Measurements from ENCODE around the gene MAST4. TPM values are rescaled to one million over a fixed set of nuclear protein-coding genes. Genes with fewer than 3 reads are reported as not detected.

MAST4 gene
- polyA plus RNA-seq, 1 donor (not counting 4 experiments of a cell fraction or from before 2014, with no cell fraction given), result 19.8 TPM

DNA sequence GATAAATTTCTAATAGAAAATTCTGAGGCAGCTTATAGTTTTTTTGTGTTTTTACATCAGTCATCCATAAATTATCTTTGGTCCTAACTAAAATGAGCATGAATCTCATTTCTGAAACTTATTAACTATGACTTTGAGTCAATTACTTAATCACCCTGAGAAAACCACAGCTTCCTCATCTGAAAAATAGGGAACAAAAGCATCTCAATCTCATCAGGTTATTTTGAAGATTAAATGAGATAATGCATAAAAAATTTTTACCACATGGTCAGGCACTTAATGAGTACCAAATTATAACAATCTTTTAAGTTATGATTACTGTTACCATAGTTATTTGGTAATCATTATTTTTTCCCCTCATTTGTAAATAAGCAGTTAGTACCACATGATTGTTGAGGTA lies 279.1 kb downstream of the MAST4 start:
- Histone ChIP-seq H4K20me1 (ENCODE audit: control insufficient read depth, extremely low read depth, insufficient read depth, low read length) (no peaks in the 10 kb centered on the region), H3K4me3 (ENCODE audit: control insufficient read depth in 2 of 3, extremely low read depth in 1 of 3, insufficient read depth in 2 of 3, low read depth in 1 of 3, low read length in 3 of 3) (no peak overlapping the region), H3K9me1 (ENCODE audit: control insufficient read depth, extremely low read depth, insufficient read depth, low read length) (peaks cover 2% of the 10 kb centered on the region), H2AFZ (ENCODE audit: control insufficient read depth, low read length) (no peak overlapping the region), H3K4me2 (ENCODE audit: control insufficient read depth, extremely low read depth, insufficient read depth, low read depth, low read length) (no peak overlapping the region), H3K4me1 (ENCODE audit: control insufficient read depth, extremely low read depth, insufficient read depth, low read length) (peaks cover 14% of the 10 kb centered on the region), H3K36me3 (ENCODE audit: control insufficient read depth in 2 of 2, extremely low read depth in 1 of 2, insufficient read depth in 2 of 2, low read length in 2 of 2) (no peaks in the 10 kb centered on the region), H3K27ac (ENCODE audit: control insufficient read depth, insufficient read depth, low read length) (no peak overlapping the region), H3K9me3 (ENCODE audit: control insufficient read depth, low read depth, low read length) (no peaks in the 10 kb centered on the region), H3K9ac (ENCODE audit: control insufficient read depth, extremely low read depth, insufficient read depth, low read length) (no peak overlapping the region), H3K27me3 (ENCODE audit: control insufficient read depth, extremely low read depth, insufficient read depth, low read length) (no peaks in the 10 kb centered on the region), H3K79me2 (ENCODE audit: control insufficient read depth, insufficient read depth, low read length) (no peaks in the 10 kb centered on the region)
- no peak for TF ChIP-seq EZH2 (IDR thresholded peaks at IDR 0.05; ENCODE audit: low read length)
- TF ChIP-seq, protein P1, sequence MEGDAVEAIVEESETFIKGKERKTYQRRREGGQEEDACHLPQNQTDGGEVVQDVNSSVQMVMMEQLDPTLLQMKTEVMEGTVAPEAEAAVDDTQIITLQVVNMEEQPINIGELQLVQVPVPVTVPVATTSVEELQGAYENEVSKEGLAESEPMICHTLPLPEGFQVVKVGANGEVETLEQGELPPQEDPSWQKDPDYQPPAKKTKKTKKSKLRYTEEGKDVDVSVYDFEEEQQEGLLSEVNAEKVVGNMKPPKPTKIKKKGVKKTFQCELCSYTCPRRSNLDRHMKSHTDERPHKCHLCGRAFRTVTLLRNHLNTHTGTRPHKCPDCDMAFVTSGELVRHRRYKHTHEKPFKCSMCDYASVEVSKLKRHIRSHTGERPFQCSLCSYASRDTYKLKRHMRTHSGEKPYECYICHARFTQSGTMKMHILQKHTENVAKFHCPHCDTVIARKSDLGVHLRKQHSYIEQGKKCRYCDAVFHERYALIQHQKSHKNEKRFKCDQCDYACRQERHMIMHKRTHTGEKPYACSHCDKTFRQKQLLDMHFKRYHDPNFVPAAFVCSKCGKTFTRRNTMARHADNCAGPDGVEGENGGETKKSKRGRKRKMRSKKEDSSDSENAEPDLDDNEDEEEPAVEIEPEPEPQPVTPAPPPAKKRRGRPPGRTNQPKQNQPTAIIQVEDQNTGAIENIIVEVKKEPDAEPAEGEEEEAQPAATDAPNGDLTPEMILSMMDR (optimal IDR thresholded peaks at IDR 0.05 in 1 of 3, IDR thresholded peaks at IDR 0.05 in 1 of 3, conservative IDR thresholded peaks at IDR 0.05 in 1 of 3; ENCODE audit: extremely low read depth in 1 of 3, insufficient read depth in 2 of 3, low read length in 3 of 3), result no peak
- DNase-seq (ENCODE audit: low read depth, low spot score) (no peak), FAIRE-seq (no peak)
- dilution Hi-C loops (cut with MboI; ENCODE audit: extremely low pct_ligation_motif_present, low sequenced_read_pairs), result no loop called here

DNA sequence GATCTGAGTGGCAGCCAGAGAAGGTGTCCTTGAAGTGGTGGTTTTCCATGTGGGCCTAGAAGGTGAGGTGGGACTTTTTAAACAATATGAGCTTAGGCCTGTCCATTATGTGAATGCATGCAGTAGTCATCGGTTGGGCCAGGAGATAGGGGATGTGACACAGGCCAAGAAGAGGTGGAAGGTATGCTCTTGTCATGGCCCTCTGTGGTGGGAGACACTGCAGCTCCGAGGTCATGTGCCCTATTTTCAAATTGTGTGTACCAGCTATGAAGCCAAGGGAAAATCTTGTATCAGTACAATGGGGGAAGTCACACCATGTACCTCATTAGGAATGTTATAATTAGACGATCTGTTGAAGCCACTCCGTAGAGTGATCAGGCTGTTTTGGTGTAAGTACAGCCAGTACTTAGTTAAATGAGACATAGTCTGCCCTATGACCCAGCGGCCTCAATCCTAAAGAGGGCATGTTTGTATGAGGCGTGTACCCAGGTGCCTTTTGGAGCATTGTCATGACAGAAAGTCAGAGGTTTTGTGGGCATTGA lies 280.1 kb downstream of the MAST4 start:
- H2AFZ ChIP-seq (ENCODE audit: control insufficient read depth, low read length), result no peak overlapping the region
- dilution Hi-C loops (cut with MboI; ENCODE audit: extremely low pct_ligation_motif_present, low sequenced_read_pairs), result no loop called here
- no peaks in the 10 kb centered on the region for H4K20me1 ChIP-seq (ENCODE audit: control insufficient read depth, extremely low read depth, insufficient read depth, low read length)
- FAIRE-seq, result no peak
- no peak overlapping the region for H3K27ac ChIP-seq (ENCODE audit: control insufficient read depth, insufficient read depth, low read length)
- no peak overlapping the region for H3K4me2 ChIP-seq (ENCODE audit: control insufficient read depth, extremely low read depth, insufficient read depth, low read depth, low read length)
- H3K9me3 ChIP-seq (ENCODE audit: control insufficient read depth, low read depth, low read length), result no peaks in the 10 kb centered on the region
- H3K4me3 ChIP-seq (ENCODE audit: control insufficient read depth in 2 of 3, extremely low read depth in 1 of 3, insufficient read depth in 2 of 3, low read depth in 1 of 3, low read length in 3 of 3), result no peak overlapping the region
- TF ChIP-seq EZH2 (IDR thresholded peaks at IDR 0.05; ENCODE audit: low read length), result no peak
- TF ChIP-seq, protein P1 (optimal IDR thresholded peaks at IDR 0.05 in 1 of 3, IDR thresholded peaks at IDR 0.05 in 1 of 3, conservative IDR thresholded peaks at IDR 0.05 in 1 of 3; ENCODE audit: extremely low read depth in 1 of 3, insufficient read depth in 2 of 3, low read length in 3 of 3), result no peak
- no peak for DNase-seq (ENCODE audit: low read depth, low spot score)
- H3K4me1 ChIP-seq (ENCODE audit: control insufficient read depth, extremely low read depth, insufficient read depth, low read length), result peaks cover 17% of the 10 kb centered on the region
- no peaks in the 10 kb centered on the region for H3K79me2 ChIP-seq (ENCODE audit: control insufficient read depth, insufficient read depth, low read length)
- H3K9me1 ChIP-seq (ENCODE audit: control insufficient read depth, extremely low read depth, insufficient read depth, low read length), result peaks cover 2% of the 10 kb centered on the region
- no peaks in the 10 kb centered on the region for H3K36me3 ChIP-seq (ENCODE audit: control insufficient read depth in 2 of 2, extremely low read depth in 1 of 2, insufficient read depth in 2 of 2, low read length in 2 of 2)
- H3K27me3 ChIP-seq (ENCODE audit: control insufficient read depth, extremely low read depth, insufficient read depth, low read length), result no peaks in the 10 kb centered on the region
- no peak overlapping the region for H3K9ac ChIP-seq (ENCODE audit: control insufficient read depth, extremely low read depth, insufficient read depth, low read length)

All from keratinocyte (primary cell).